Stimulated activated CD4-positive, alpha-beta T cell treated with anti-CD3 and anti-CD28 coated beads, Interleukin-15, amount 100 ng/mL, for 48 hours (primary cell): ENCODE data around the gene VTN.

Source experiments
- DNase-seq, 2 donors: peaks; one replicate each; pipeline ENCODE4 v3.0.0-alpha.2; 2020; ENCODE audit warnings: low read depth in 2 of 2

Gene VTN

DNA sequence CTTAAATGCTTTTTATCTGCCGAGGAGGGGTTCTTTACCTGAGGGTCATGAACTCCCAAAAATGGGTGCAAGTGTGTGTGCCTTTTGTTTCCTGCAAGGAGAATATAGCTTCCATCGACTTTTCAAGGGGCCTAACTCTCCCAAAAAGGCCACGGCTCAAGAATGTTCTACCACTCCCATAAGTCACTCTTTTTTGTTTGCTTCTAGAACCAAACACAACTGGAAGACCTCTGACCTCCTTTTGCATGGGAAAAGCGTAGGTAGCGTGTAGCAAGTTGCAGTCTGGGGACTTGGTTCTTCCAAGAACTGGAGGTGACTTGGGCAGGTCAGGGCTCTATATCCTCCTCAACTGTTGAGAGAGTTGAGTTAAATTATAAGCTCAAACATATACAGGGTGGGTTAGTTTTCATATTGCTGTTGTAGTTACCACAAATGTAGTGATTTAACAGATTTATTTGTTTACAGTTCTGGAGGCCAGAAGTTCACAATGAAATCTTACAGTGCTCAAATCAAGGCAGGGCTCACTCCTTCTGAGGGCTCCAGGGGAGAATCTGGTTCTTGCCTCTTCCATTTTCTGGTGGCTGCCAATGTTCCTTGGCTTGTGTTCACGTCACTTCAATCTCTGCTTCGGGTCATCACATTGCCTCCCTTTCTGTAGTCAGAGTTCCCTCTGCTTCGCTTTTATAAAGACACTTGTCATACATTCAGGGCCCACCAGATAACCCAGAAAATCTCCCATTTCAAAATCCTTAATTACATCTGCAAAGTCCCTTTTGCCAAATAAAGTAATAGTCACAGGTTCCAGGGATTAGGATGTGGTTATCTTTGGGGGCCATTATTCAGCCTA, 49.7 kb downstream of the VTN start:
- no peak for DNase-seq

DNA sequence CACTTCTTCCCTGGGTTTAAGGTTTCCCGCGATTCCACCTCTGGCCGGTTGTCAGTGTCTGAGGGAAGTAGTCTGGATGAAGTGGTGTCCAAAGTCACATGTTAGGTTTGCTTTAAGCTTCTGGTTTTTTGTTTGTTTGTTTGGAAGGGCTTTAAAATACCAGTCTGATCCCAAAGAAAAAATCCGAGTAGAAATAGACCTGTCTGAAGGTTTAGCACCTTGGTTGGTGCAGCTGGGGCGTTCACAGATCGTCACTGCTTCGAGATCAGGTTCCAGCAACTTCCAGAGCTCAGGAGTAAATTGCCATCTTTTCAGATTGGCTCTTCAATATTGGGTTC, 50.5 kb downstream of the VTN start:
- no peak for DNase-seq

DNA sequence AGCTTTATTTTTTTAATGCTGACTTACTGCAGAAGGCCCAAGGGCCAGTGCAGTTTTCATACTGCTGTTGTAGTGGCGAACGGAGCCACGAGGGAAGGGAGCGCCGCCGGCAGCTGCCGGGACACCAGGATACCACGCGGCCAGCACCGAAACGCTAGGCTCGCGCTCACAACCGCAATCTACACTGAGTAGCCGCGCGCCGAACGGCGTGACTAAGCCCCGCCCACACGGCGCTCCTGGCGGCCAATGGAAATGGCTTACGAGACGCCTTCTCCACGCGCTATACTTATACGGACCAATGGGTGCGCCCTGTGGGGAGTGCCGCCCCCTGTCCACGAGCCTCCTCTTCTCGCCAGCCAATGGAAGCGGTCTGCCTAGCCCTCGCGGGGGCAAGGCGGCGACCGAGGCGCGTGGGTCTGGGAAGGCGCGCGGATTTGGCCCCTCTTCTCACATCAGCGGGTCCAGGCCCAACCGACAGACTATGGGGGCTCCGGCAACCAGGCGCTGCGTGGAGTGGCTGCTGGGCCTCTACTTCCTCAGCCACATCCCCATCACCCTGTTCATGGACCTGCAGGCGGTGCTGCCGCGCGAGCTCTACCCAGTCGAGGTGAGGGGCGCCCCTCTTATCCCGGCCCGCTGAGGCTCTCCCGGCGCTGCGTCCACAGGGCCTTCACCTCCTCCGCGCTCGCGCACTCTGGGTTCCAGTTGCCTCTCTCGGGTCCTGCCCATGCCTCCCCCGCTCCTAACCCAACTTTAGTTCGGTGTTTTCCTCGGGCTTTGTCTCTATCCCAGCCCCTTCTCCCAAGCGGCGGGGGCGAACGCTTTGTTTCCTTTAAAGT, 51.1 kb downstream of the VTN start, which contains the start of gene TMEM97:
Gene TMEM97, plus strand, starts transcription at position 442 of the 839 bp plus-strand sequence. Its CDS starts 40 bp downstream, at position 482.
- DNase-seq = peak; percentile 95

DNA sequence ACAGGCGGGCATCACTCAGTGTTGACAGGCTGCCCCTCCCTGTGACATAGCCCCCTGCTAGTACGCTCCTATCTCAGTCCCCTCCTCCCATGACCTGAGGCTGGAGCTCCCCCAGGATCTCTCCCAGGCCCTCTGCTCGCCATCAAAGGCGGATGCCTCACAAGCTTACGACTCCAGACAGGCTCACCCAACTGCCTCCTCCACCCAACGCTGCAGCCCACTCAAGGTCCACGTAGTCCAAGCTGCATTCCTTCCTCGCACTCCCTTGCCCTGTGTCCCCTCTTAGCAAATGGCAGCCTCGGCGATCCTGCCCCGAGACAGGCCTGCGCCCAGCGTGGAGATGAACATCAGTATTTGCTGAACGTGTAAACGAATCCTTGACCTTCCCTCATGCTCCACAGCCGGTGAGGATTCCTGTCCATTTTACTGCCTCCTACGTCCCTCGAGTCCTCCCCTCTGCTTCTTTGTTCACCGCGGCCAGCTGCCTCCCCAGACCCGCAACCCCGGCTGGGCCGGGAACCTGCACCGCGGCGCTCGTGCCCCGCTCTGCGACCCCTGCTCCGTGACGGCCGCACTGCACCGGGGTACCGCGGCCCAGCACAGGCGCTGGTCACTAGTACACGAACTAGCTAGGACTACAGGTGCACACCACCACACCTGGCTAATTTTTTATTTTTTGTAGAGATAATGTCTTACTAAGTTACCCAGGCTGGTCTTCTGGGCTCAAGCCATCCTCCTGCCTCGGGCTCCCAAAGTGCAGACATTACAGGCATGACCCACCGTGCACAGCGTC, 51.9 kb downstream of the VTN start:
- DNase-seq = no peak
